ENCODE results near the gene PER3. TPM values are rescaled to one million over a fixed set of nuclear protein-coding genes. Genes with fewer than 3 reads are reported as not detected.
A peak's percentile ranks its signal among the peaks of the same experiment; 100 is the strongest.

PER3 gene
- total RNA-seq, 1 experiment from 2014 or later, result 3.8 TPM

- TF ChIP-seq CTCF (IDR thresholded peaks at IDR 0.05; ENCODE audit: unreplicated experiment), result no peak
- Mint-ChIP-seq H3K27me3 (ENCODE audit: unreplicated experiment) (peaks cover 10% of the 10 kb centered on the region), H3K27ac (ENCODE audit: unreplicated experiment) (no peak overlapping the region), H3K9me3 (ENCODE audit: low read depth, unreplicated experiment) (no peaks in the 10 kb centered on the region), H3K36me3 (ENCODE audit: insufficient read depth, unreplicated experiment) (no peaks in the 10 kb centered on the region), H3K4me1 (ENCODE audit: low read depth, unreplicated experiment) (no peaks in the 10 kb centered on the region), H3K4me3 (ENCODE audit: low read depth, unreplicated experiment) (no peak overlapping the region)
- no TSS peak for BruUV-seq (replicated peaks)
- CTCF ChIA-PET, result no interaction called here
- DNase-seq, result no peak
- intact Hi-C loops (cut with micrococcal nuclease; ENCODE audit: unreplicated experiment), result no loop called here
These were observed 95.1 kb downstream of the PER3 start for GRCh38 chr1:7879228-7879627.

- TF ChIP-seq CTCF (IDR thresholded peaks at IDR 0.05; ENCODE audit: unreplicated experiment), result no peak
- H3K4me1 Mint-ChIP-seq (ENCODE audit: low read depth, unreplicated experiment), result no peaks in the 10 kb centered on the region
- CTCF ChIA-PET, result no interaction called here
- no peak for DNase-seq
- no peak overlapping the region for H3K27ac Mint-ChIP-seq (ENCODE audit: unreplicated experiment)
- H3K4me3 Mint-ChIP-seq (ENCODE audit: low read depth, unreplicated experiment), result no peak overlapping the region
- intact Hi-C loops (cut with micrococcal nuclease; ENCODE audit: unreplicated experiment), result no loop called here
- H3K36me3 Mint-ChIP-seq (ENCODE audit: insufficient read depth, unreplicated experiment), result no peaks in the 10 kb centered on the region
- no TSS peak for BruUV-seq (replicated peaks)
- H3K9me3 Mint-ChIP-seq (ENCODE audit: low read depth, unreplicated experiment), result peaks cover 4% of the 10 kb centered on the region
- peaks cover 17% of the 10 kb centered on the region for H3K27me3 Mint-ChIP-seq (ENCODE audit: unreplicated experiment)
These were observed 100.7 kb downstream of the PER3 start for GRCh38 chr1:7884757-7885156.

GRCh38 chr1:7885513-7886404 is 101.7 kb downstream of the PER3 start:
- H3K4me3 Mint-ChIP-seq (ENCODE audit: low read depth, unreplicated experiment), result peak overlapping the region; percentile 62

GRCh38 chr1:7886405-7886745 is 102.3 kb downstream of the PER3 start:
- peaks cover 6% of the 10 kb centered on the region for H3K9me3 Mint-ChIP-seq (ENCODE audit: low read depth, unreplicated experiment)
- no peaks in the 10 kb centered on the region for H3K4me1 Mint-ChIP-seq (ENCODE audit: low read depth, unreplicated experiment)
- CTCF ChIA-PET, result interaction anchor here (0.6 to 1.3 kb wide), 2 partner anchors 78 to 407 kb away, joined by 3 read pairs; no protein-coding TSS in a partner anchor
- H3K4me3 Mint-ChIP-seq (ENCODE audit: low read depth, unreplicated experiment), result peak overlapping the region; percentile 62
- no peak for TF ChIP-seq CTCF (IDR thresholded peaks at IDR 0.05; ENCODE audit: unreplicated experiment)
- H3K27ac Mint-ChIP-seq (ENCODE audit: unreplicated experiment), result no peak overlapping the region
- BruUV-seq (replicated peaks), result no TSS peak
- no peaks in the 10 kb centered on the region for H3K36me3 Mint-ChIP-seq (ENCODE audit: insufficient read depth, unreplicated experiment)
- peaks cover 17% of the 10 kb centered on the region for H3K27me3 Mint-ChIP-seq (ENCODE audit: unreplicated experiment)
- intact Hi-C loops (cut with micrococcal nuclease; ENCODE audit: unreplicated experiment), result no loop called here
- DNase-seq, result peak; percentile 11

More at GRCh38 chr1:7885513-7886404, 101.7 kb downstream of the PER3 start:
- CTCF ChIA-PET, result interaction anchor here (0.6 to 1.3 kb wide), 2 partner anchors 78 to 408 kb away, joined by 3 read pairs; no protein-coding TSS in a partner anchor
- peaks cover 4% of the 10 kb centered on the region for H3K9me3 Mint-ChIP-seq (ENCODE audit: low read depth, unreplicated experiment)
- no peaks in the 10 kb centered on the region for H3K36me3 Mint-ChIP-seq (ENCODE audit: insufficient read depth, unreplicated experiment)
- no peak overlapping the region for H3K27ac Mint-ChIP-seq (ENCODE audit: unreplicated experiment)
- intact Hi-C loops (cut with micrococcal nuclease; ENCODE audit: unreplicated experiment), result no loop called here
- peak; percentile 90 for DNase-seq
- H3K27me3 Mint-ChIP-seq (ENCODE audit: unreplicated experiment), result peaks cover 17% of the 10 kb centered on the region
- H3K4me1 Mint-ChIP-seq (ENCODE audit: low read depth, unreplicated experiment), result no peaks in the 10 kb centered on the region
- no peak for TF ChIP-seq CTCF (IDR thresholded peaks at IDR 0.05; ENCODE audit: unreplicated experiment)
- no TSS peak for BruUV-seq (replicated peaks)

All from Calu3 (cell line).